WTC11 (cell line): ENCODE measurements around the gene CREG2. TPM values are rescaled to one million over a fixed set of nuclear protein-coding genes. Genes with fewer than 3 reads are reported as not detected.

Experiments used
- ATAC-seq: fragments of 200-7000 bp; cut with Tn5 transposase; 2 replicates; pipeline ENCODE4 v1.10.0; 2021; ENCODE audit warnings: mild to moderate bottlenecking, moderate library complexity
- CTCF ChIA-PET: fragments of 300-600 bp; sonication (Branson Sonifier 250); formaldehyde crosslinking; loops from one replicate; lab custom pipeline; 2021; ENCODE audit warnings: antibody characterized with exemption; lab: Charles Lee
- POLR2A ChIA-PET: fragments of 350-600 bp; sonication (Branson Sonifier 250); formaldehyde crosslinking; loops from one replicate; lab custom pipeline; 2021; ENCODE audit warnings: antibody characterized with exemption; lab: Charles Lee
- DNase-seq: peaks from one replicate; pipeline ENCODE4 v3.0.0; 2021; ENCODE audit warnings: low spot score
- H3K27ac Mint-ChIP-seq: 2 replicates; pipeline ENCODE4 v1.8.0; 2021; ENCODE audit warnings: mixed read lengths
- H3K27me3 Mint-ChIP-seq: 2 replicates; pipeline ENCODE4 v1.8.0; 2021; ENCODE audit warnings: low read depth, mild to moderate bottlenecking, moderate library complexity, mixed read lengths
- H3K36me3 Mint-ChIP-seq: 2 replicates; pipeline ENCODE4 v1.8.0; 2021; ENCODE audit warnings: mixed read lengths
- H3K4me1 Mint-ChIP-seq: 2 replicates; pipeline ENCODE4 v1.8.0; 2022; ENCODE audit warnings: mixed read lengths
- H3K4me3 Mint-ChIP-seq: 2 replicates; pipeline ENCODE4 v1.8.0; 2021; ENCODE audit warnings: mild to moderate bottlenecking, moderate library complexity, mixed read lengths
- H3K9me3 Mint-ChIP-seq: 2 replicates; pipeline ENCODE4 v1.8.0; 2021; ENCODE audit warnings: mixed read lengths
- ATF2 ChIP-seq: sonication (generic); formaldehyde crosslinking; IDR thresholded peaks from 2 replicates; pipeline ENCODE4 v1.8.1; 2022; ENCODE audit warnings: low read depth, missing genetic modification reagents, borderline replicate concordance
- CBFB ChIP-seq: sonication (generic); formaldehyde crosslinking; IDR thresholded peaks from 2 replicates; pipeline ENCODE4 v1.8.1; 2022; ENCODE audit warnings: mild to moderate bottlenecking, low read depth, missing genetic modification reagents
- E2F5 ChIP-seq: sonication (generic); formaldehyde crosslinking; IDR thresholded peaks from 2 replicates; pipeline ENCODE4 v1.8.1; 2022; ENCODE audit warnings: mild to moderate bottlenecking, moderate library complexity, missing genetic modification reagents
- GABPB1 ChIP-seq: sonication (generic); formaldehyde crosslinking; IDR thresholded peaks from 2 replicates; pipeline ENCODE4 v1.8.1; 2023; ENCODE audit warnings: mild to moderate bottlenecking, missing genetic modification reagents
- GRHL2 ChIP-seq: fragments of 250-450 bp; sonication (Bioruptor Pico); IDR thresholded peaks from 2 replicates; pipeline ENCODE4 v1.8.0; 2022; ENCODE audit warnings: mild to moderate bottlenecking, moderate library complexity; ENCODE audit not compliant: insufficient replicate concordance, severe bottlenecking
- GTF2I ChIP-seq: fragments of 250-450 bp; sonication (Bioruptor Pico); conservative IDR thresholded peaks from 2 replicates; pipeline ENCODE4 v1.4.0; 2021; ENCODE audit warnings: mild to moderate bottlenecking
- KAT7 ChIP-seq: sonication (generic); formaldehyde crosslinking; IDR thresholded peaks from 2 replicates; pipeline ENCODE4 v1.8.1; 2023; ENCODE audit warnings: missing genetic modification reagents, mild to moderate bottlenecking, borderline replicate concordance
- MXD4 ChIP-seq: fragments of 250-450 bp; sonication (Bioruptor Pico); IDR thresholded peaks from 2 replicates; pipeline ENCODE4 v1.8.0; 2021; ENCODE audit warnings: mild to moderate bottlenecking, moderate library complexity, borderline replicate concordance
- NFE2L1 ChIP-seq: sonication (generic); formaldehyde crosslinking; IDR thresholded peaks from 2 replicates; pipeline ENCODE4 v1.8.1; 2023; ENCODE audit warnings: missing genetic modification reagents
- SMAD3 ChIP-seq: sonication (generic); formaldehyde crosslinking; IDR thresholded peaks from 2 replicates; pipeline ENCODE4 v1.8.0; 2022; ENCODE audit warnings: missing genetic modification reagents, mild to moderate bottlenecking, borderline replicate concordance
- SOX15 ChIP-seq: fragments of 250-450 bp; sonication (Bioruptor Pico); IDR thresholded peaks from 2 replicates; pipeline ENCODE4 v1.9.0; 2021; ENCODE audit warnings: mild to moderate bottlenecking
- TEAD1 ChIP-seq: sonication (generic); formaldehyde crosslinking; IDR thresholded peaks from 2 replicates; pipeline ENCODE4 v1.8.0; 2022; ENCODE audit warnings: mild to moderate bottlenecking, missing genetic modification reagents
- TP53 ChIP-seq: sonication (generic); formaldehyde crosslinking; IDR thresholded peaks from 2 replicates; pipeline ENCODE4 v1.8.1; 2023; ENCODE audit warnings: mild to moderate bottlenecking, missing genetic modification reagents
- USF1 ChIP-seq: sonication (generic); formaldehyde crosslinking; IDR thresholded peaks from 2 replicates; pipeline ENCODE4 v1.8.0; 2022; ENCODE audit warnings: mild to moderate bottlenecking, missing genetic modification reagents
- ZMAT4 ChIP-seq: fragments of 250-450 bp; sonication (Bioruptor Pico); IDR thresholded peaks from 2 replicates; pipeline ENCODE4 v1.9.0; 2021; ENCODE audit warnings: mild to moderate bottlenecking
- ZNF281 ChIP-seq: sonication (generic); formaldehyde crosslinking; IDR thresholded peaks from 2 replicates; pipeline ENCODE4 v1.8.0; 2023; ENCODE audit warnings: mild to moderate bottlenecking, missing genetic modification reagents
- total RNA-seq: library from RNA; stranded (reverse); gene quantifications from 3 replicates; pipeline ENCODE4 v1.2.3, GENCODE V29; 2021
- TF ChIP-seq, protein P1 (sequence below): fragments of 250-450 bp; sonication (Bioruptor Pico); conservative IDR thresholded peaks from 2 replicates; pipeline ENCODE4 v1.9.0; 2021; ENCODE audit warnings: mild to moderate bottlenecking
- TF ChIP-seq, protein P2 (sequence below): sonication (generic); formaldehyde crosslinking; IDR thresholded peaks from 2 replicates; pipeline ENCODE4 v1.8.0; 2022; ENCODE audit warnings: mild to moderate bottlenecking, missing genetic modification reagents
- TF ChIP-seq, protein P3 (sequence below): sonication (generic); formaldehyde crosslinking; IDR thresholded peaks from 2 replicates; pipeline ENCODE4 v1.8.1; 2023; ENCODE audit warnings: mild to moderate bottlenecking, missing genetic modification reagents
- TF ChIP-seq, protein P4 (sequence below): fragments of 200-600 bp; IDR thresholded peaks from 2 replicates; pipeline ENCODE4 v1.8.0; 2022; ENCODE audit warnings: antibody characterized with exemption

CREG2 gene
- total RNA-seq, 1 experiment from 2014 or later: 1.6 TPM

DNA sequence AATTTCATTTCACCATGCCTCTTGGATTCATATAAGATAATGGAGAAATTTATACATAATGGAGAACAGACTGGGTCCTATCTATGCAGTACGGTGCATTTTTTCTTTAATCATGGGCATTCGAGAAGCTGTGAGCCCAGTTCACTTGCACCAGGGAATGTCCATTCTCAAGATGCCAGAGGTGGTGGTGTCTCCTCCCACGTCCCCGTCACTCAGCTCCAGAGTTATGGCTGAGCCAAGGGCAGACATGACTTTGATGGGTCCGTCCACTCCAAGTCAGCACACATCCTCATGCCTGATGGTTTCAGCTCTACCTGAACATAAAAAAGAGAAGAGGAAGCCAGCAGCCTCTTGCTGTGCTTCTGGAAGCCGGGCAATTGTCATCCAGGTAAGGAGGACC, 42.1 kb upstream of the CREG2 start (continued):
- TF ChIP-seq, protein P1, sequence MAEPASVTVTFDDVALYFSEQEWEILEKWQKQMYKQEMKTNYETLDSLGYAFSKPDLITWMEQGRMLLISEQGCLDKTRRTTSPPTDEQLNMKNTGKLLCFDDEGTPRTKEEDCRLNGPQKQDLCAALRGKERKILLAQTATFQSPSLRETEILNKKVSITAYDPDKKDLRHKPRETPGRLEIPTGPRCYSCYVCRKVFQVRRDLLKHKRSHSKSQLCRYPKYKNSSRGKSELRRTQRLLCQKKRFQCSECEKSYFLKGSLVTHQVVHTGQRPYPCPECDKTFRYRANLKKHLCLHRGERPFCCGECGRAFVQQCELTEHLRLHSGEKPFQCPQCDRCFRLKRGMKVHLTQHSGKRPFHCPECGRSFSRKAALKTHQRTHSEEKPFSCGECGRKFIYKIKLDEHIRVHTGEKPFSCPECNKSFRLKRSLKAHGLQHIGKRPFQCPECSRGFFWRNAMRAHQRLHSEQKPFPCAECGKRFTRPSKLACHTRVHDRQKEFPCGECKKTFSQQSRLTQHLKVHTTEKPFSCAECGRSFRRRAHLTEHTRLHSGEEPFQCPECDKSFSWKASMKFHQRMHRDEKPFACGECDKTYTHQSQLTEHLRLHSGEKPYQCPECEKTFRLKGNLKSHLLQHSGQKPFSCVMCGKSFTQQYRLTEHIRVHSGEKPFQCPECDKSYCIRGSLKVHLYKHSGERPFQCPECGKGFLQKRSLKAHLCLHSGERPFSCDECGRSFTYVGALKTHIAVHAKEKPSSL (CRISPR knock-in tag): no peak
- TF ChIP-seq SOX15 (CRISPR knock-in tag): no peak
- no peak for TF ChIP-seq GRHL2 (CRISPR knock-in tag)
- no peak for TF ChIP-seq MXD4
- TF ChIP-seq TP53: no peak
- TF ChIP-seq TEAD1 (CRISPR knock-in tag): no peak
- no peak for TF ChIP-seq USF1 (CRISPR knock-in tag)
- no peak for TF ChIP-seq GTF2I
- TF ChIP-seq, protein P2, sequence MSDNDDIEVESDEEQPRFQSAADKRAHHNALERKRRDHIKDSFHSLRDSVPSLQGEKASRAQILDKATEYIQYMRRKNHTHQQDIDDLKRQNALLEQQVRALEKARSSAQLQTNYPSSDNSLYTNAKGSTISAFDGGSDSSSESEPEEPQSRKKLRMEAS (CRISPR knock-in tag): no peak
- TF ChIP-seq GABPB1 (CRISPR knock-in tag): no peak

DNA sequence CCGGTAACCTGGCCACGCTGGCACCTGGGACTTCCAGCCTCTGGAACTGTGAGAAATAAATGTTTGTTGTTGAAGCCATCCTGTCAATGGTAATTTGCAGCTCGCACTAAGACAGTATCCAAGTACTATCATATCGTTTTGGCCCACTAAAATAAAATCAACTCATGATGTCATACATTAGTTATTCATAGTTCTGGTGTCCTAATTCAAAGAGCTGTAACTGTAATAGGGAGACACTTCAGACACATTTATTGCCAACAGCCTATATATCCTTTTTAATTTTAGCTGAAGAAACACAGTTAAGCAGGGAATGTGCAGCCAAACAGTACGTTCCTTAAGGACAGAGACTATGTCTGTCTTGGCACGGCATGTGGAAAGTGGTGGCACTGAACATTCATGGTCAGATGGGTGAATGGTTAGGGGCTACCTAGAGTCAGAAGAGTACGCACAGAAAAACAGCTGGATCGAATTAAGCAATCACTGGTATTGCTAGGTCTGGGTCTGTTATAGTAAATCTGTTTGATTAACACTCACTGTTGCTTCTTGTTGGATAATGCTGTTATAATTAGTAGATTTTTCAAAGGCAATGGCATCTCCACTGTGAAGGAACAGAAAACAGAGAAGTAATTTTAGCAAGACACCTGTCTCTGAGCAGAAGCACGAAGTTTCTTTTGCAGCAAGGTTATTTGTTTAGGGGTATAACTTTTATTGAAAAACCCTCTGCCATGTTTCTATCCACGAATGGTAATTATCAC, 41.3 kb upstream of the CREG2 start:
- Mint-ChIP-seq H3K27ac (no peak overlapping the region), H3K36me3 (no peaks in the 10 kb centered on the region), H3K9me3 (peaks cover 6% of the 10 kb centered on the region), H3K27me3 (no peaks in the 10 kb centered on the region), H3K4me1 (no peaks in the 10 kb centered on the region), H3K4me3 (no peak overlapping the region)
- DNase-seq (no peak), ATAC-seq (no peak)
- ChIA-PET CTCF (interaction anchor here (1.4 kb wide), 1 partner anchor 10 kb away, joined by 5 read pairs; no protein-coding TSS in a partner anchor), POLR2A (no interaction called here)
- TF ChIP-seq MXD4 (no peak), ZMAT4 (CRISPR knock-in tag) (no peak), ATF2 (CRISPR knock-in tag) (no peak), SOX15 (CRISPR knock-in tag) (no peak), E2F5 (CRISPR knock-in tag) (no peak), KAT7 (CRISPR knock-in tag) (no peak), CBFB (CRISPR knock-in tag) (no peak), NFE2L1 (CRISPR knock-in tag) (no peak), ZNF281 (no peak), SMAD3 (no peak)
- TF ChIP-seq, protein P3, sequence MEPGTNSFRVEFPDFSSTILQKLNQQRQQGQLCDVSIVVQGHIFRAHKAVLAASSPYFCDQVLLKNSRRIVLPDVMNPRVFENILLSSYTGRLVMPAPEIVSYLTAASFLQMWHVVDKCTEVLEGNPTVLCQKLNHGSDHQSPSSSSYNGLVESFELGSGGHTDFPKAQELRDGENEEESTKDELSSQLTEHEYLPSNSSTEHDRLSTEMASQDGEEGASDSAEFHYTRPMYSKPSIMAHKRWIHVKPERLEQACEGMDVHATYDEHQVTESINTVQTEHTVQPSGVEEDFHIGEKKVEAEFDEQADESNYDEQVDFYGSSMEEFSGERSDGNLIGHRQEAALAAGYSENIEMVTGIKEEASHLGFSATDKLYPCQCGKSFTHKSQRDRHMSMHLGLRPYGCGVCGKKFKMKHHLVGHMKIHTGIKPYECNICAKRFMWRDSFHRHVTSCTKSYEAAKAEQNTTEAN (CRISPR knock-in tag): no peak
- TF ChIP-seq, protein P4, sequence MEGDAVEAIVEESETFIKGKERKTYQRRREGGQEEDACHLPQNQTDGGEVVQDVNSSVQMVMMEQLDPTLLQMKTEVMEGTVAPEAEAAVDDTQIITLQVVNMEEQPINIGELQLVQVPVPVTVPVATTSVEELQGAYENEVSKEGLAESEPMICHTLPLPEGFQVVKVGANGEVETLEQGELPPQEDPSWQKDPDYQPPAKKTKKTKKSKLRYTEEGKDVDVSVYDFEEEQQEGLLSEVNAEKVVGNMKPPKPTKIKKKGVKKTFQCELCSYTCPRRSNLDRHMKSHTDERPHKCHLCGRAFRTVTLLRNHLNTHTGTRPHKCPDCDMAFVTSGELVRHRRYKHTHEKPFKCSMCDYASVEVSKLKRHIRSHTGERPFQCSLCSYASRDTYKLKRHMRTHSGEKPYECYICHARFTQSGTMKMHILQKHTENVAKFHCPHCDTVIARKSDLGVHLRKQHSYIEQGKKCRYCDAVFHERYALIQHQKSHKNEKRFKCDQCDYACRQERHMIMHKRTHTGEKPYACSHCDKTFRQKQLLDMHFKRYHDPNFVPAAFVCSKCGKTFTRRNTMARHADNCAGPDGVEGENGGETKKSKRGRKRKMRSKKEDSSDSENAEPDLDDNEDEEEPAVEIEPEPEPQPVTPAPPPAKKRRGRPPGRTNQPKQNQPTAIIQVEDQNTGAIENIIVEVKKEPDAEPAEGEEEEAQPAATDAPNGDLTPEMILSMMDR: no peak
